ENCODE measurements around the gene FNIP2. TPM values are rescaled to one million over a fixed set of nuclear protein-coding genes. Genes with fewer than 3 reads are reported as not detected.

The FNIP2 gene
- total RNA-seq, 1 donor from 2014 or later: 44.0 TPM

DNA sequence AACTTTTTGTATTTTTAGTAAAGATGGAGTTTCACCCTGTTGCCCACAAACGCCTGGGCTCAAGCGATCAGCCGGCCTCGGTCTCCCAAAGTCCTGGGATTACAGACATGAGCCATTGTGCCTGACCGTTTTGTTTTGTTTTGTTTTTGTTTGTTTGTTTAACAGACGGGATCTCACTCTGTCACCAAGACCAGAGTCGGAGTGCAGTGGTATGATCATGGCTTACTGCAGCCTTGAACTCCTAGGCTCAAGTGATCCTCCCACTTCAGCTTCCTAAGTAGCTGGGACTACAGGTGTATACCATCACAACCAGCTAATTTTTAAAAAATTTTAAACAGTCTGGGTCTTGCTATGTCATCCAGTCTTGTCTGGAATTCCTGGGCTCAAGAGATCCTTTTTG lies 53.5 kb downstream of the FNIP2 start:
- TF ChIP-seq, protein P1, sequence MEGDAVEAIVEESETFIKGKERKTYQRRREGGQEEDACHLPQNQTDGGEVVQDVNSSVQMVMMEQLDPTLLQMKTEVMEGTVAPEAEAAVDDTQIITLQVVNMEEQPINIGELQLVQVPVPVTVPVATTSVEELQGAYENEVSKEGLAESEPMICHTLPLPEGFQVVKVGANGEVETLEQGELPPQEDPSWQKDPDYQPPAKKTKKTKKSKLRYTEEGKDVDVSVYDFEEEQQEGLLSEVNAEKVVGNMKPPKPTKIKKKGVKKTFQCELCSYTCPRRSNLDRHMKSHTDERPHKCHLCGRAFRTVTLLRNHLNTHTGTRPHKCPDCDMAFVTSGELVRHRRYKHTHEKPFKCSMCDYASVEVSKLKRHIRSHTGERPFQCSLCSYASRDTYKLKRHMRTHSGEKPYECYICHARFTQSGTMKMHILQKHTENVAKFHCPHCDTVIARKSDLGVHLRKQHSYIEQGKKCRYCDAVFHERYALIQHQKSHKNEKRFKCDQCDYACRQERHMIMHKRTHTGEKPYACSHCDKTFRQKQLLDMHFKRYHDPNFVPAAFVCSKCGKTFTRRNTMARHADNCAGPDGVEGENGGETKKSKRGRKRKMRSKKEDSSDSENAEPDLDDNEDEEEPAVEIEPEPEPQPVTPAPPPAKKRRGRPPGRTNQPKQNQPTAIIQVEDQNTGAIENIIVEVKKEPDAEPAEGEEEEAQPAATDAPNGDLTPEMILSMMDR (IDR thresholded peaks at IDR 0.05; ENCODE audit: borderline replicate concordance): no peak
- no peak overlapping the region for H3K27ac ChIP-seq (replicated peaks)
- no peaks in the 10 kb centered on the region for H3K27me3 ChIP-seq (ENCODE audit: low read depth)
- peaks cover 97% of the 10 kb centered on the region for H3K4me1 ChIP-seq
- no peaks in the 10 kb centered on the region for H3K9me3 ChIP-seq (replicated peaks)
- intact Hi-C loops (cut with micrococcal nuclease): no loop called here
- no peaks in the 10 kb centered on the region for H3K36me3 ChIP-seq
- H3K4me3 ChIP-seq: no peak overlapping the region
- no peak for DNase-seq

DNA sequence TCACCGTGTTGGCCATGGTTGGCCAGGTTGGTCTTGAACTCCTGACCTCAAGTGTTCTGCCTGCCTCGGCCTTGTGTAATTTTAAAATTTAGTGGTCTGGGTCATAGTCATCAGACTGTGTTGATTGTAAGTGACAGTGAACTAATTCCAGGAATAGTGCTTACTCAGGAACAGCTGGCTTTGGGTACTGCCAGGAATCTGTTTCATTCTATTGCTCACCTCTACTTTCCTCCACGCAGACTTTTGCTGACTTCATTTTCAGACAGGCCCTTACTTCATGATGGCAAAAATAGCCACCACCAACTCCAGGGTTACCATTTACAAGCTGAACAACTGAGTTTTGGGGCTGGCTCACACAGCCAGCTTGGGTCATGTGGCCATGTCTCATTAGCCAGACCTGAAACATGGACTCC lies 54.6 kb downstream of the FNIP2 start:
- intact Hi-C loops (cut with micrococcal nuclease): no loop called here

DNA sequence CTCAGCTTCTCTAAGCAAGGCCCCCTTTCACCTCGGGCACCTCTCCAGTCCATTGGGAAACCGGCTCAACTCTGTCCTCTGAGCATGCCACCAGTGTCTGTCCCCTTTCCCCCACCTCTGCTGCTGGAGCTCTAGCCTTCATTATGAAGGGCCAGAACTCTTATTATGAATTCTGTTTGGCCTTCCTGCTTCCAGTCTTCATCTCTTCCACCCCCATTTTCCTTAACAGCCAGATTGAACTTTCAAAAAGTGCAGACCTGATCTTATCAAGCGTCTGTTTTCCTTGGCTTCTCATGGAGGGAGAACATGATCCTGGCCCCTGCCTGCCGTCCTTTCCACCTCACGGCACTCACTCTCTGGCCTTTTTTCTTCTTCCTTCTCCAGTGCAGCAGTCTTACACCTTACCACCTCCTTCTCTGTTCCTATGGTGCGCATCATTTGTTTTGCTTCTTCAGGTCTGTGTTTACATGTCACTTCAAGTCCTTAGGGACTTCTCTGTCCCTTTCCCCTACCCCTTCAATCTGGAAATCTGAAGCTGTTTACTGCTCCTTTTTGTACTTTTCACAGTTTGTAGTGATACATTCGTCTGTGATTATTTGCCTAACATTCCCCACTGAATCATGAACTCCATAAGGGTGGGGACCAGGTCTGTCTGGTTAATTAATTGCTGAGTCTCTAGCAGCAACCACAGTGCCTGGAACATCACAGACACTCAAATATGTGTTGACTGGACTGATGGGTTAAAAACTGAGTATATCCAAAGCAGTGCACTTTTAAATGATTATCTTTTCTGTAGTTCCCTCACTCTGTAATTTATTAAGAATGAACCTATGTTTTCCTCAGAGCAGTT lies 55.8 kb downstream of the FNIP2 start:
- TF ChIP-seq, protein P1 (IDR thresholded peaks at IDR 0.05; ENCODE audit: borderline replicate concordance): no peak
- H3K4me3 ChIP-seq: peak overlapping the region; percentile 22
- no peak for DNase-seq
- H3K4me1 ChIP-seq: peaks cover 88% of the 10 kb centered on the region
- intact Hi-C loops (cut with micrococcal nuclease): no loop called here
- no peaks in the 10 kb centered on the region for H3K36me3 ChIP-seq
- peak overlapping the region; percentile 73 for H3K27ac ChIP-seq (replicated peaks)
- H3K9me3 ChIP-seq (replicated peaks): no peaks in the 10 kb centered on the region
- H3K27me3 ChIP-seq (ENCODE audit: low read depth): no peaks in the 10 kb centered on the region

More for the DNA sequence above, 54.6 kb downstream of the FNIP2 start:
- TF ChIP-seq, protein P1 (IDR thresholded peaks at IDR 0.05; ENCODE audit: borderline replicate concordance): no peak
- no peaks in the 10 kb centered on the region for H3K36me3 ChIP-seq
- H3K27me3 ChIP-seq (ENCODE audit: low read depth): no peaks in the 10 kb centered on the region
- peak overlapping the region; percentile 73 for H3K27ac ChIP-seq (replicated peaks)
- no peaks in the 10 kb centered on the region for H3K9me3 ChIP-seq (replicated peaks)
- DNase-seq: no peak
- H3K4me1 ChIP-seq: peaks cover 97% of the 10 kb centered on the region
- H3K4me3 ChIP-seq: no peak overlapping the region

DNA sequence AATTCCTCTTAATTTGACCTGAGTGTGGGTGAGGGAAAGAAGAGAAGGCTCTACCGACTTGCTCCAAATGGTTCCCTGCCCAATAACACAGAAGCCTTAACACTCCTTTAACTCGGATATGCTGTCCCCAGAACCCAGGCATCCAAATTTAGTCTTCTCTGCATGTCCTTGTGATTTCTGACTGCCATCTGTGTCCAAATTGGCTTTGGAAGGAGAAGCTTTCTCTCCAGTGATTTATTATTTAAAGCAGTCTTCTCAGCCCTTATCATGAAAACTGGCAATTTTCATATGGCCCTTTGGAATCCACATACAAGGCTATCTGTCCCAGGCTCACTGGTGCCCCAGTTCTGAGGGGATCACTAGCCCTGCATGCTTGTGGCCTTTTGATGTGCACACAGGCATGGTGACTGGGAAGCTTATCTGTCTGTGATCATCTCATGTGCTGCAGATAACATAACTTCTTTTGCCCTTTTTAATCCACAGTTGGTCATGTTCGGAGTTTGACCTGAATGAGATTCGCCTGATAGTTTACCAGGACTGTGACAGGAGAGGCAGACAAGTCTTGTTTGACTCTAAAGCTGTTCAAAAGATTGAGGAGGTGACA lies 56.7 kb downstream of the FNIP2 start:
- Histone ChIP-seq H3K36me3 (peaks cover 2% of the 10 kb centered on the region), H3K4me3 (peak overlapping the region; percentile 22), H3K4me1 (peaks cover 79% of the 10 kb centered on the region), H3K27me3 (ENCODE audit: low read depth) (no peaks in the 10 kb centered on the region), H3K9me3 (replicated peaks) (no peaks in the 10 kb centered on the region), H3K27ac (replicated peaks) (peak overlapping the region; percentile 73)
- DNase-seq: no peak
- intact Hi-C loops (cut with micrococcal nuclease): no loop called here
- TF ChIP-seq, protein P1 (IDR thresholded peaks at IDR 0.05; ENCODE audit: borderline replicate concordance): no peak

DNA sequence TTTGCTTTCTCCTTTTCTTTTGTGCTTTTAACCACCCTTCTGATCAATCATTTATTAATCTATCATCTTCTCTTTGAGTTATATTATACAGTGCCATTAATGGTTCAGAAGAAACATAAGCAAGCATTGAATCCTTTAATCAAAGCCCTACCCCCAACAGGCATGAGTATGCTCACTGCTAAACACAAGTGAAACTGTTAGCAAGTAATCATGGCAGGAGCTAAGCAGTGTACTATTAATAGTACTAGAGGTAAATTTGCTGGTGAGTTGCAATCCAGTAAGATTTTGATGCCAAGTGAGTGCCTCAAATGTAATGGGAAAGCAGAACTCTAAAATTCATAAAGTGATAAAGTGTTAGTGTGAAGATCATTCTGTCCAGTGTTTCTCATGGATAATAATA lies 57.2 kb downstream of the FNIP2 start:
- intact Hi-C loops (cut with micrococcal nuclease): no loop called here
- Histone ChIP-seq H3K36me3 (peaks cover 8% of the 10 kb centered on the region), H3K4me3 (peak overlapping the region; percentile 22), H3K27me3 (ENCODE audit: low read depth) (no peaks in the 10 kb centered on the region), H3K4me1 (peaks cover 74% of the 10 kb centered on the region), H3K9me3 (replicated peaks) (no peaks in the 10 kb centered on the region), H3K27ac (replicated peaks) (peak overlapping the region; percentile 73)
- DNase-seq: no peak
- TF ChIP-seq, protein P1 (IDR thresholded peaks at IDR 0.05; ENCODE audit: borderline replicate concordance): no peak

Data from left ventricle myocardium inferior (tissue), 1 donor.